GM19397 (cell line): ENCODE measurements around the gene TRPC4.
"Not testable (repeated sequence)": the region's sequence is repeated elsewhere in the genome, so short reads cannot be mapped to it uniquely, and the experiment has no call there.

Experiments used
- ATAC-seq: cut with Tn5 transposase; IDR thresholded peaks from one replicate; pipeline ENCODE4 v1.9.1; 2021; ENCODE audit warnings: mild to moderate bottlenecking, moderate library complexity; ENCODE audit not compliant: unreplicated experiment

Gene TRPC4

DNA sequence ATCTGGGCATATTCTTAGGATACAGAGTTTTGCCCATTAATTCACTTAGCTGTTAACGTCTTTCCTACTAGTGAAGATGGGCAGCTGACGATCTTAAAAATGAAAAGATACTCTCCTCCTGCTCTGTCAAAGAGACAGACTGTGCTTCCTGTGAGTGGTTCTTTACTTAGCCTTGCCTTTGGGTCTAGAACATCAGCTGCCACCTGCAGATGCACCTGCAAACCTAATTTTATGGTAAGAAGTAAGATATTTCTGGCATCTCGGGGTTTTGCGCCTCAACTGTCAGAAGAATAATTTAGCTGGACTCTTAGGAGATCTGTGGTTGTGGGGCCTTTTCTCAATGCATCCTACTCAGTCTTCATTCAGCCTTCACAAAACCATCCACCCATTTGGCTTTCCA is 36.2 kb downstream of the TRPC4 start:
- ATAC-seq, result no peak

DNA sequence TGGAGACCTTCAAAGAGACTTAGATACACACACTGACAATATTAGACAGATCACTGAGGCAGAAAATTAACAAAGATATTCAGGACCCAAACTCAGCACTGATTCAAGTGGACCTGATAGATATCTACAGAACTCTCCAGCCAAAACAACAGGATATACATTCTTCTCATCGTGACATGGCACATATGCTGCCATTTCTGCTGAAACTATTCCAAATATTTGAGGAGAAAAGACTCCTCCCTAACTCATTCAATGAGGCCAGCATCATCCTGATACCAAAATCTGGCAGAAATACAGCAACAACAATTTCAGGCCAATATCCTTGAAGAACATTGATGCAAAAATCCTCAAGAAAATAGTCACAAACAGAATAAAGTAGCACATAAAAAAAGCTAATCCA is 53.3 kb downstream of the TRPC4 start:
- no peak for ATAC-seq

DNA sequence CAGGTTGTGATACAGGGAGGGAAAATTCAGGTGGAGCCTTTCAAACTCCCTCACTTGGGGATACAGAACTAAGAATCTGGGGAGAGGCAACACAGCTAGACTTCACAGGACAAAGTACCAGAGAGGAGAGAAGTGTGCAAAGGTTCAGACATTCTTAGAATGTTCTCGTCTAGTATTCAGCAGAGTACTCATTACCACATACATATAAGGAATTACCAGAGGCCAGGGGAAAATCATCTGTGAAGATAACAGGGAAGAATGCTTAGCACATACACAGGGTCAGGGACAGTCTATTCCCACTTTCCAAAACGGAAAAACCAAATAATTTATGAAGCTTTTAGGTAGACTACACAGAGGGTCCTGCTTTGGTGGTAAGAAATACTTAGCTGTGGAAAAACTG is 58.1 kb downstream of the TRPC4 start:
- no peak for ATAC-seq

DNA sequence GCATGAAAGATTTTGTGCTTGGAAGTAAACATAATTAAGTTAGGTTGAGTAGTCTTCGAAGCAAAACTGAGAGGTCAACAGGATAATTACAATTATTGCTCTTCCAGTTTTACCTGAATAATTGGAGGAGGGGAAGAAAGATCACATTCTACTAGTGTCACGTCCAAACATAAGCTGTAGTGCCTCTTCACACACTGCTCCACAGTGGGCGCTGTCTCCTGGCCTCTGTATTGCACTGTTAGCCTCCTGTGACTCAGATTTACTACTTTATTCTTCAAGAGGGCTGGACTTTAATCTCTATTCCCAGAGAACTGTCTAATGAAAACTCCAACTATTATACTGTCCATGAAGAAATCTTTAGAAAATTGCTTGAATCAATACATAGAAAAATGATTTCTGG is 62.9 kb downstream of the TRPC4 start:
- ATAC-seq, result no peak

DNA sequence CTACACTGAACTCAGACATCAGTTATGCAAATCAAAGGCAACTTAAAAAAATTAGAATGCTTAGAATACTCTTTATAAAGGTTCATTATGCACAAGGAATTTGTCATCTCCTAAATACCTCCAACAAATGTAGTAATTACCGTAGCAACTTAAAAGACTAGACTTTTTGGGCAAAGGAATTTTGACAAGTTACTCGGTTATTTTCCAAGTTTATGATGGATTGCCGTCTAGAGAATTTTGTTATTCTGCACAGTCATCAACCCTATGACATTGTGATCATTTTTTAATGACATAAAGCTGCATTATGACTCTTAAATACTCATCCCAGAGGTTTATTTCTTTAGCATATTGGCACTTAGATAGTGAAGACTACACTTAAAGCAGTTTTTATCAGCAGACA is 71.9 kb downstream of the TRPC4 start:
- no peak for ATAC-seq

DNA sequence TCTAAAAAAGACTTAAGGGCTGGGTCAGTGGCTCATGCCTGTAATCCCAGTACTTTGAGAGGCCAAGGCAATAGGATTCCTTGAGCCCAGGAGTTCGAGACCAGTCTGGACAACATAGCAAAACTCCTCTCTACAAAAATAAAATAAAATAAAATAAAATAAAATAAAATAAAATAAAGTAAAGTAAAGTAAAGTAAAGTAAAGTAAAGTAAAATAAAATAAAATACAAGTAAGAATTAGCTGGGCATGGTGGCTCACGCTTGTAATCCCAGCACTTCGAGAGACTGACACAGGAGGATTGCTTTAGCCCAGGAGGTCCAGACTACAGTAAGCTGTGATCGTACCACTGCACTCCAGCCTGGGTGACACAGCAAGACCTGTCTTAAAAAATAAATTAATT is 72.8 kb downstream of the TRPC4 start:
- not testable (repeated sequence) for ATAC-seq

DNA sequence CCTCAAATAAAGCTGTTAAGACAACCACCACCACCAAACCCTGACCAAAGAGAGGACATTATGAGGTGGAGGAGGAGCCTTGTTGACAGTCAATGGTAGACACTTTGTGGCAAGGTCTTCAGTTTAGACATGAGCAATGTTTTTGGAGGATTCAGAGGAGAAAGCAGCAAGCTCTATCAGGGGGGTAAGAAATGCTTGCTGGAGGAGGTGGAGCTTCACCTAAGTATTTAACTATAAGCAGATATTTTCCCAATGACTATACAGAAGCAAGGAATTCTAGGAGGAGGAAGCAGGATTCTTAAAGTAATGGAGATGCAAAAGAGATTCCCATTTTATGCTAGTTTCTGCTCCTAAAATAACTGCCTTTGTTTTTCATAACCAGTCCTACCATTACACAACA is 74.2 kb downstream of the TRPC4 start:
- ATAC-seq, result no peak

DNA sequence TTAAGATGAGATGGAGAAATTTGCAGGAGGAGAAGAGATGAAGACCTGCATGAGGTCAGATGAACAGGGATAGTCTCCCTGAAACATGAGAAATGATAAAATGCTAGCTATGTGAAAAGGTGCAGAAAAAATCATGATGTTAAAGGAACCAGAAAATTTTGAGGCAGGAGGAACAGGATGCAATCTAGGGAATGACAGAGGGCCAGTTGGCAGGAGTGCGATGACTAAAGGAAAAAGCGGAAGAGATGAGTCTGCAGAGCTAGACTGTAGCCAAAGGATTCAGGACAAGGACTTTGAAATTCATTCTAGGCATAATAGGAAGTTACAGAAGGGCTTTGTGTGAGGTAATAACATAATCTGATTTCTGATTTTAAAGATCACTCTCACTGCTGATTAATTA is 77.9 kb downstream of the TRPC4 start:
- no peak for ATAC-seq

DNA sequence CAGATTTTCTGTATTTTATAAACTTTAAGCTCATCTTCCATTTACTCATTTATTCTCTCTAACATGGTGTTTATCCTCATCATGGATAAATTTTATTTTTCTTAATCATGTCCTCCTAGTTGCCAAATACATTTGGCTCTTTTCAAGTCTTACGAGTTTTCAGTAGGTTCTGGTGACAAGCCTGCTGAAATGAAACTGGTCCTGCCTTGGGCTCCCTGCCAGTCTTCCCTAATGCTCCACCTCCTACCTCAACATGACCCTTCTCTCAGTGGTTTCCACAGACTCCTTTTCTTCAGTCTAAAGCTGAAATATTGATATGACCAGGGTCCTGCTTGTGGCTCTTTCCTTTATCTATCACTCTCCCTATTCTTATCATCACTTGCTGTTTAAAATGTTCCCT is 81.2 kb downstream of the TRPC4 start:
- ATAC-seq, result no peak

DNA sequence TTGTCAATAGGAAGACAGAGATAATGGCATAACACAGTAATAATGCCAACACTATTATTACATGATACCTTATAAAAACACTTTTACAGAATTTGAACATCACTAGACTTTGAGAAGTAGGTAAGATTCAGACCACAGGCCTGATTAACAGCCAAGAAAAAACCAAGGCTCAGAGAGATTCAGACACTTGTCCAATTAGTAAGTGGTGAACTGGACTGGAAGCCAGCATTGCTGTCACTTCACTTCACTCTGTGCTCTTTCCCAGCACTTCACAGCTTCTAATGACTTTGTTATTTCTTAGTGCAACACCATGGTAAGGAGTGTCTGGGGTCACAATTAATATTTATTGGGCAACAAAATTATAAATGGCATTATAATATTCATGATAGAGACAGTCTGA is 91.9 kb downstream of the TRPC4 start:
- ATAC-seq, result no peak

DNA sequence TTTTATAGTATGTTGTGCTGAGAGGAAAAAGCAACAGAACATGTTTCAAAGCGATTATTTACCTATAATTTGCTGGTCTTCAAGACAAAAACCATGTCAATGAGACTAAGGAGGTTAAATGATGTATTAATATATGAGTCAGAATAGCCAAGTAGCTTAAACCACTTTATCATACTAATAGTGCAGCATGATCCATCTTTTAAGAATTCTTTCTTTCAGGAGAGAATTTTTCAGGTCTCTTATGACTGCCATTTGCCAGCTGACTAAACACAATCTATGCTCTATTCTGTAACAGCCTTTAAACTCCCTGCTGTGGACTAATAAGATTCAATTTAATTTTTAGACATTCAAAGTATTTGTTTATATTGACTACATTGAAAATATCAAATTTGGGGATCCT is 93.7 kb downstream of the TRPC4 start:
- ATAC-seq, result no peak

DNA sequence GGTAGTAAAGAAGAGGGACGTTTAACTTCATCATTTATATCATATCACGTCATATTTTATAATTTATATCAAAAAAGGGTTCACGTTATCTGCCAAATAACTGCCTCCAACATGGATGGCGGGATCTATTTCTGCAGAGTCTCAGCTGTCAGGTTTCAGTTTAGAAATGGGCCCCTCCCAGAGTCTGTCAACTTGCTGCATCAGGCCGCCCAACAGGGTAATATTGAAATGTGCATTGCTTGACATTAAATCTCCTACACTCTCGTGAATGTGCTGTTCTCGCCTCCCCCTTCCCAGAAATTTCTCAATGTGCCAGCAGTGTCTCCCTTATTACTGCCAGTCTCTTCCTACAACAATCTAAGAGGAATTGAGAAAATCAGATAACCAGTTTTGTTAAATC is 96.9 kb downstream of the TRPC4 start:
- ATAC-seq, result no peak

DNA sequence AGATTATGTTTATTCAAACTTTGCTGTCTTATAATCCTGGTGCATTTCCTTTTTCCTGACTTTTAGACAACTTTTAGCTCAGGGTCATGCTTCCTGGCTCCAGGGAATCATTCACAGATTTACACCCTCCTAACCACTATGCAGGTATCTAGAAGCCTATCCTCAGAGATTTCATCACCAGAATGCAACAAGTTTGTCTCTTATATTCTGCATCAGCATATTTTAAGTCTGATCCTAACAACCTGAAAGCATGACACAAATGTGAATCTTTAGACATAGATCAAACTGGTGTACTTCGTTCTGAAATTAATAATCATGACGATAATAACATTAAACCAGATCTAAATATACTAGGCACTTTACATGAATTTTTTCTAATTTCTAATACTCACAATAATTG is 100.0 kb downstream of the TRPC4 start:
- ATAC-seq, result no peak

DNA sequence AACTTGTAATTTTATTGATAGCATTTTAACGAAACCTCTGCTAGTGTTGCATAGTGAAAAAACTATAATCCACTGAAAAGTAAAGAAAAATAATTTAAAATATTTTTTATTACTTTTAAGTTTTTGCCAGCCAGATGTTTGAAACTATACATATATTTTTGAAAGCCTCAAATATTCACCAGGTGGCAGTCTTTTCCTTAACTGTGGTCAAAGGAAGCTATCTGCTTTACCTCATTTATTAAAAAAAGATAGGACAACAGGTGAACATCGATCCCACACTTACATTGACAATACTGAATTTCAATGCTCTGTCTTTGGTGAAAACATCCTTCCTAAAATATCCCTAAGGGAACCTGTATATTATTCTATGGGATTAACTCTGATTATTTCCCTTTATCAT is 100.5 kb downstream of the TRPC4 start:
- no peak for ATAC-seq

DNA sequence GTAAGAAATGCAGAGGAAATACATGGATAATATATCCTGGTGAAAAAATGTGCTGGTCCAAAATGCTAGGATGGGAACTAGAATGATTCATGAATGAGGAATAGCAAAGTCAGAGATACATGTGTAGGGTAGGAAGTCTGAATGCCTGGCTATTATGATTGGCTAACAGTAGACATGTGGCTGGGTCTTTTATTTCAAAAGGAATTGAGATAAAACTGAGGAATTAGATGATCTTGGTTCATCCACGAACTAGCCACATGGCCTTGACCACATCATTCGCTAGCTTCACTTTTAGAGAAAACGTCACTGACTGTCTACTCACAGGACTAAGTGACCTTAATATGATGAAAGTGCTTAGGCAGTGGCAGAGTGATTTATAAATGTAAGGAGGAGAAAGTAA is 103.1 kb downstream of the TRPC4 start:
- ATAC-seq, result no peak

DNA sequence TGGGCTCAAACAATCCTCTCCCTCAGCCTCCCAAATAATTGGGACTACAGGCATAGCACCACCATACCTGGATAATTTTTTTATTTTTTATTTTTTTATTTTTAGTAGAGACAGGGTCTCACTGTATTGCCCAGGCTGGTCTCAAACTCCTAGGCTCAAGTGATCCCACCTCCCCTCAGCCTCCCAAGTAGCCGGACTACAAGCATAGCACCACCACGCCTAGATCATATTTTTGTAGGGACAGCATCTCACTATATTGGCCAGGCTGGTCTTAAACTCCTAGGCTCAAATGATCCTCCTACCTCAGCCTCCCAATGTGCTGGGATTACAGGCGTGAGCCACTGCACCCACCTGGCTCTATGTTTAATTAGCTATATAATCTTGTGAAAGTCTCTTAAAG is 114.2 kb downstream of the TRPC4 start:
- no peak for ATAC-seq

DNA sequence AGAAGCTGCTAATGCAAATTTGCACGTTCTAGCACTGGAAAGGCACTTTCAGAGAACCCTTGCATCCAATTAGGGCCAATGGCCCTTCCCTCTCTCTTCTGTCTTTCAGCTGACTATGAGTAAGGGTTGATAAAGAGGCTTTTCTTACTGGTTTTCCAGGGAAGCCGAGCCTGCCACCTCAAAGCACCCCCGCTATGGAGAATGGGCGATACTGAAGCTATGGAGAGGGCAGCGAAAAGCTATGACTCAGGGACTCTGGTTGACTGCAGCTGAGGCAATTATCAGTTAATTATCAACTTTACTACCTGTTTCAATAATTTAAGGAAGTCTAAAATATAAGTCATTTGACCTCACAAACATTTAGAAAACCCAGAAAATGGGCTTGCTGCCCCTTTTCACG is 115.8 kb downstream of the TRPC4 start:
- no peak for ATAC-seq

DNA sequence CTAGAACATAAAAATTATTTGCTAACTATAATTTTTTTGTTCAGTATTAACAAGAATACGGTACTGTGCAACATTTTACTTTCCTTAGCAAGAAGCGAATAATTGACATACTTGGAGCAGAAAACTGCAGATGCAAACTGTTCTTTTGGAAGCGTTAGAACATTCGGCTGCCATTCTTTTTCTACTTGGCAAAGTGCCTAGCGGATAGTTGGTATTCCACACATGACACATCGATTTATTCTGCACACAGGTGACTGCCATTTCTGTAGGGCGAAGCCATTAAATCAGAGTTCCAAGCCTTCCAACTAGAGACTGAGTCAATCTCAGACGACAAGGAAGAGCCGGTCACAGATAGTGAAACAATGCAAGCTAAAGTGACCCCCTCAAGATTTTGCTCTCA is 117.4 kb downstream of the TRPC4 start:
- ATAC-seq, result no peak

DNA sequence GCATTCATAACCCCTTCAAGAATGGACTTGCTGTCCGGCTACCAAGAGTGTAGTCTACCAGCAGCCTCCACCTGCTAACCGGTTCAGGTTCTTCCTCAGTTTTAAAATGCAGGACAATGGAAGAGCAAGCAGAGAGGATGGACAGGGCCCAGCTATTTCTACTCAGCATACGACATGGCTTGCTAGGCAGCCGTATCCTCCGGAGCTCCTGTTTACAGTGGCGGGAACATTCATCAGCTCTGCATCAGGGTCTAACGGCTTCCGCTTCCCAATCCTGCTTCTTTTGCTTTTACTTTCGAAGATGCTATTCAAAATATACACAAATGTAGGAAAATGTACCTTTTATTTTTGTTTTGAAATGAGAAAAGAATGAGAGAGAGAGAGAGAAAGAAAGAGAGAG is 118.5 kb downstream of the TRPC4 start:
- ATAC-seq, result no peak

DNA sequence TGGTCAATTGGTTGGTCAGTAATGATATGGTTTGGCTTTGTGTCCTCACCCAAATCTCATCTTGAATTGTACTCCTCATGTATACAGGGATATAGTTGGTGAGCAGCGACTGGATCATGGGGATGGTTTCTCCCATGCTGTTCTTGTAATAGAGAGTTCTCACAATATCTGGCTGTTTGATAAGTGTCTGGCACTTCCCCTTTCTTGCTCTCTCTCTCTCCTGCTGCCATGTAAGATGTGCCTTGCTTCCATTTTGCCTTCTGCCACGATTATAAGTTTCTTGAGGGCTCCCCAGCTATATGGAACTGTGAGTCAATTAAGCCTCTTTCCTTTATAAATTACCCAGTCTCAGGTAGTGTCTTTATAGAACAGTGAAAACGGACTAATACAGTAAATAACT is 120.7 kb downstream of the TRPC4 start:
- ATAC-seq, result no peak

DNA sequence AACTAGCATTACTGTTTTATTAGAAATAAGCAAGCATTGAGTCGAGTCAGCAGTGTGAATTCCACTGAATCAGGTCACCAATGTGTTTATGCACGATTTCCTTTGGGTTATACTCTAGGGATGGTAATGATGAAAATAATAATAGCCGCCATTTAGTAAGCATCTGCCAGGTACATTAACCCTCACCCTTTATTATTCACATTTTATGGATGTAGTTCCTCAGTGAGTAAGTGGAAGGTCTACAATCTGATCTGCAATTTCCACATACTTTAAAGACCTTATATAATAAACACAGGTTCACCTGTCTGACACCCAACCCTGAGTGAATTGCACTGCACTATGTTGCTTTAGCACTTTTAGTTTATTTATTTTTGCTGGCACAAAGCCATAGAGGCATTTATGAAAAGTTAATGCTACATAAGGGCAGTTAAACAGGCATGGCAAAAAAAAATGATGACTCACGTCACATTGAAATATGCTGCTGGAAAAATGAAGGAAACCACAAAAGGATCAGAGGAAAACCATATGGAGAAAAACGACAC is 122.4 kb downstream of the TRPC4 start:
- ATAC-seq, result no peak

DNA sequence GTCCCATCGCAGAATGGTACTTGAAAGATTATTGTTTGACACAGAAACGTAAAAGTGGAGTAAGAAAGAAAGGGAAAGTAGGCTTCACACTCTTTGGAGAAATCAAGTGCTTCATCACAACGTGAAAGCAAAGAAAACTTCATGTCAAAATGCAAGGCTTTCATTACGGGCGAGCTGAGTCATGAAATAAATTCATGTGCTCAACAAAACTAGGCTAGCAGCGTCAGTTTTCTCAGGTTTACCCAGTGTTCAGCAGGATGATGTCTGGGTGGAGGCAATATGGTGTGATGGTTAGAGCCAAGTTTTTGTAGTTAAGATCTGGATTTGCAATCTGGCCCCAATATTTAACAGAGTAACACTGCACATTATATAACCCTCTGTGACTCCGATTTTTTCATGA is 128.0 kb downstream of the TRPC4 start:
- ATAC-seq, result no peak

DNA sequence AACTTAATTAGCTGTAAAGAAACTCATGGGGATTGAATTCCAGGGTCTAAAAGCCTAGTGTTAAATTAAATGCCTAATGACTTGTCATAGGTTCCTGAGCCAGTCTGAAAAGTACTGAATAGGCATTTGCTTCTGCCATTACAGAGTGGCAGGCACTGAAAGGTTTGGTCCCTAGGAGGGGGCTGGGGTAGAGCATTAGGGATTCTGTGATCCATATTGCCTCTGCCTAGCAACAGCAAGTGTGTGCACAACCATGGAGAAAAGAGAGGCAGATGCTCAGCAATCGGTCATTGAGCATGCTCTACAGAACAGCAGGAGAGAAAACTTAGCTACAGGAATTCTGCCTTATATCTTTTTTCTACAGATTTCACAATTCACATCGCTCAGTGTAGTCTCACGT is 133.5 kb downstream of the TRPC4 start:
- no peak for ATAC-seq

DNA sequence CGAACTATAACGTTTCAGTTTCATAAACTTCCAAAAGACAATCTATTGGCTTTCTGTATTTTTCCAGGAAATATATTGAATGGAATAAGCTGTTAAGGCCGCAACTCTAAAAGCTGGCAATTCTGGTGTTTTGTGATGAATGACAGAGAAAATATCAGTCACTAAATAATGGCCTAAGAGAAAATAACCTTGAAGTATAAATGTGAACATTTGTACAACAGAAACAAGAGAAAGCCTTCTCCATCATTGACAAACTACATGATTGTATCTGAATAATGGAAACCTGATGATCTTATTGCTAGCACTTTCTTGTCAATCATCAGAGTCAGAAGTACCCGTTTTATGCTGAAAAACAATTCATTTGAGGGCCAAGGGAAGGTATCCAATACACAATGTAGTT is 134.3 kb downstream of the TRPC4 start:
- no peak for ATAC-seq
